K562 (cell line): Measurements from ENCODE around the gene MITF. TPM values are rescaled to one million over a fixed set of nuclear protein-coding genes. Genes with fewer than 3 reads are reported as not detected.

Experiments
- ATAC-seq: fragments of 200-7000 bp; cut with Tn5 transposase; 3 replicates; pipeline ENCODE4 v1.9.1; 2020; ENCODE audit warnings: moderate library complexity
- BruUV-seq: library from RNA; stranded (reverse); fragments of 400-500 nt; replicated peaks from 2 replicates; lab custom pipeline; 2021; lab: Mats Ljungman, UMichigan
- CTCF ChIA-PET: fragments of 300-600 bp; formaldehyde crosslinking; extraction: SDS; loops from one replicate; lab custom pipeline; 2021; ENCODE audit warnings: low intra/inter-chr PET ratio; lab: Yijun Ruan, JAX
- POLR2A ChIA-PET: fragments of 300-600, 350-650 bp; sonication (Branson Sonifier 250); formaldehyde crosslinking; extraction: SDS; loops from one replicate; lab custom pipeline; 2021; ENCODE audit warnings: antibody characterized with exemption, inconsistent platforms; lab: Yijun Ruan, JAX
- DNase-seq, 4 experiments: peaks; one replicate each; pipeline versions ENCODE4 v3.0.0 to v3.0.0-alpha.2; 2011 to 2018; ENCODE audit warnings: low spot score in 3 of 4, mixed read lengths in 3 of 4; ENCODE audit errors: extremely low read depth in 1 of 4
- FAIRE-seq: peaks from 2 replicates; lab custom pipeline; 2011; peaks lifted over from hg19 to GRCh38; lab: Jason Lieb, UNC
- H2AFZ ChIP-seq: 2 replicates; pipeline ENCODE4 v1.6.0; 2011; ENCODE audit warnings: low read depth, low read length, control low read depth, inconsistent platforms
- H3K27ac ChIP-seq: fragments of 200-600 bp; 3 replicates; pipeline ENCODE4 v1.8.0; 2011; ENCODE audit warnings: low read depth, mild to moderate bottlenecking, control low read depth, inconsistent platforms, low read length, moderate library complexity, mixed read lengths; ENCODE audit errors: extremely low read depth
- H3K27me3 ChIP-seq, 2 experiments: fragments of 300-600 bp in 1 of 2; 2 replicates in 1 of 2; 3 replicates in 1 of 2; pipeline versions ENCODE4 v1.6.0 to v1.8.0; 2011; ENCODE audit warnings: inconsistent platforms in 2 of 2, low read length in 2 of 2, mild to moderate bottlenecking in 1 of 2, mixed read lengths in 1 of 2, moderate library complexity in 1 of 2; ENCODE audit not compliant: control insufficient read depth in 2 of 2, insufficient read depth in 2 of 2
- H3K36me3 ChIP-seq: fragments of 300-600 bp; 3 replicates; pipeline ENCODE4 v1.8.0; 2011; ENCODE audit warnings: mild to moderate bottlenecking, low read length, inconsistent platforms; ENCODE audit not compliant: control insufficient read depth, insufficient read depth
- H3K4me1 ChIP-seq, 2 experiments: fragments of 200-600 bp in 1 of 2; replicated peaks in 1 of 2; 2 replicates in 1 of 2; 3 replicates in 1 of 2; pipeline versions ENCODE4 v1.5.1 to v1.8.0; 2011; ENCODE audit warnings: inconsistent platforms in 2 of 2, low read length in 2 of 2, mild to moderate bottlenecking in 1 of 2, mixed read lengths in 1 of 2, moderate library complexity in 1 of 2; ENCODE audit not compliant: control insufficient read depth in 2 of 2, insufficient read depth in 2 of 2
- H3K4me2 ChIP-seq: 2 replicates; pipeline ENCODE4 v1.6.1; 2011; ENCODE audit warnings: low read length, control low read depth, inconsistent platforms, mixed read lengths; ENCODE audit not compliant: insufficient read depth
- H3K4me3 ChIP-seq: fragments of 200-600 bp; sonication (generic), shearing (Covaris generic); 2 replicates; pipeline ENCODE4 v1.5.1; 2016; ENCODE audit warnings: control low read depth, inconsistent platforms
- H3K79me2 ChIP-seq: fragments of 200-600 bp; 3 replicates; pipeline ENCODE4 v1.8.0; 2011; ENCODE audit warnings: low read length, inconsistent platforms; ENCODE audit not compliant: control insufficient read depth, insufficient read depth
- H3K9ac ChIP-seq, 2 experiments: 2 replicates each; pipeline versions ENCODE4 v1.6.0 to v1.6.1; 2011; ENCODE audit warnings: low read depth in 2 of 2, low read length in 2 of 2, control low read depth in 1 of 2, inconsistent platforms in 1 of 2, mild to moderate bottlenecking in 1 of 2, mixed read lengths in 1 of 2; ENCODE audit not compliant: insufficient read depth in 1 of 2
- H3K9me1 ChIP-seq: one replicate; pipeline ENCODE4 v1.6.0; 2011; ENCODE audit warnings: inconsistent platforms, mild to moderate bottlenecking, low read length, moderate library complexity; ENCODE audit not compliant: control insufficient read depth, insufficient read depth
- H3K9me3 ChIP-seq: replicated peaks from 2 replicates; pipeline ENCODE4 v1.5.1; 2011; ENCODE audit warnings: low read depth, low read length, inconsistent platforms; ENCODE audit not compliant: control insufficient read depth, insufficient read depth
- H4K20me1 ChIP-seq: replicated peaks from 2 replicates; pipeline ENCODE4 v1.6.1; 2011; ENCODE audit warnings: low read length, inconsistent platforms, mixed read lengths; ENCODE audit not compliant: control insufficient read depth, insufficient read depth
- C11orf30 ChIP-seq: fragments of 450-650 bp; IDR thresholded peaks from 2 replicates; pipeline ENCODE4 v1.6.1; 2016; ENCODE audit warnings: low read depth, mild to moderate bottlenecking
- HDAC3 ChIP-seq: fragments of 450-650 bp; IDR thresholded peaks from 2 replicates; pipeline ENCODE4 v1.6.1; 2018; ENCODE audit warnings: borderline replicate concordance, mild to moderate bottlenecking, moderate library complexity; ENCODE audit not compliant: partially characterized antibody
- MYNN ChIP-seq, 2 experiments: sonication (generic); formaldehyde crosslinking in 1 of 2; IDR thresholded peaks; 2 replicates each; pipeline versions ENCODE4 v1.5.0 to v1.6.1; 2016 to 2020; ENCODE audit warnings: antibody characterized with exemption in 1 of 2, missing genetic modification reagents in 1 of 2
- POLR2AphosphoS2 ChIP-seq: IDR thresholded peaks from 2 replicates; pipeline ENCODE4 v1.6.1; 2012; ENCODE audit warnings: low read length, improper control_type of control experiment
- POLR2AphosphoS5 ChIP-seq: IDR thresholded peaks from 2 replicates; pipeline ENCODE4 v1.6.1; 2011; ENCODE audit warnings: mild to moderate bottlenecking, low read depth, low read length, moderate library complexity; ENCODE audit not compliant: control insufficient read depth, insufficient read depth
- STAT5A ChIP-seq: IDR thresholded peaks from 2 replicates; pipeline ENCODE4 v1.6.1; 2012; ENCODE audit warnings: low read length, inconsistent platforms, borderline replicate concordance
- ZNF23 ChIP-seq: fragments of 250-450 bp; sonication (Bioruptor Pico); IDR thresholded peaks from 2 replicates; pipeline ENCODE4 v1.4.0; 2020; ENCODE audit warnings: mild to moderate bottlenecking
- ZNF316 ChIP-seq: fragments of 450-650 bp; IDR thresholded peaks from 2 replicates; pipeline ENCODE4 v1.6.1; 2016
- WGBS: fragments of 100-300 bp; shearing (Covaris generic); methylation state at CpG from one replicate; pipeline ENCODE4 v1.1.6; 2016; ENCODE audit warnings: low coverage, mixed read lengths; ENCODE audit not compliant: insufficient coverage; ENCODE audit errors: missing lambda C conversion rate; 5-methylcytosine and 5-hydroxymethylcytosine counted together
- in situ Hi-C: fragments of 300-500 bp; cut with MboI; formaldehyde crosslinking; loops from 4 replicates; pipeline ENCODE4 v1.15.0; 2018; ENCODE audit warnings: inconsistent platforms, mixed read lengths
- intact Hi-C: fragments of 100-400 bp; cut with micrococcal nuclease; formaldehyde crosslinking; loops from 2 replicates; pipeline ENCODE4 v1.14.2; 2022
- polyA plus RNA-seq, 8 experiments: library from polyadenylated mRNA; depleted of rRNA in 4 of 8; stranded (reverse) in 5 of 8; unstranded in 3 of 8; fragments of >200 nt; fragmentation: Nextera tagmentation in 2 of 8; fragmentation: Illumina TruSeq in 1 of 8; extraction: Ambion mirVana in 2 of 8; extraction: Trizol in 1 of 8; gene quantifications; 2 replicates each; pipeline versions ENCODE4 v1.2.1 to v1.2.3, GENCODE V29; 2011 to 2014; ENCODE audit warnings: inconsistent platforms in 1 of 8, missing spikeins in 1 of 8
- total RNA-seq, 7 experiments: library from RNA; depleted of rRNA in 6 of 7; stranded (reverse); fragments of >200 nt in 6 of 7; fragmentation: Illumina TruSeq in 2 of 7; extraction: Trizol in 2 of 7; gene quantifications; 2 replicates each; pipeline versions ENCODE4 v1.2.1 to v1.2.3, GENCODE V29; 2011 to 2021; ENCODE audit warnings: low replicate concordance in 1 of 7
- TF ChIP-seq, protein P1 (sequence below), 3 experiments: fragments of 200-800 bp in 1 of 3; sonication (Bioruptor generic) in 1 of 3; sonication (generic) in 1 of 3; formaldehyde crosslinking in 1 of 3; IDR thresholded peaks; 2 replicates each; pipeline versions ENCODE4 v1.6.1 to v1.8.0; 2016 to 2022; ENCODE audit warnings: mild to moderate bottlenecking in 2 of 3, missing compliant biosample characterization in 2 of 3, missing genetic modification characterization in 2 of 3, missing genetic modification reagents in 1 of 3
- TF ChIP-seq, protein P2 (sequence below): fragments of 250-450 bp; sonication (Bioruptor Pico); IDR thresholded peaks from 2 replicates; pipeline ENCODE4 v1.5.0; 2021; ENCODE audit warnings: mild to moderate bottlenecking, borderline replicate concordance
- TF ChIP-seq, protein P3 (sequence below): fragments of 450-650 bp; IDR thresholded peaks from 2 replicates; pipeline ENCODE4 v1.6.1; 2016; ENCODE audit warnings: low read depth, mild to moderate bottlenecking, moderate library complexity
- TF ChIP-seq, protein P4 (sequence below): fragments of 450-650 bp; IDR thresholded peaks from 2 replicates; pipeline ENCODE4 v1.6.1; 2018; ENCODE audit not compliant: partially characterized antibody

The MITF gene
- total and polyA plus RNA-seq, 9 of the 15 experiments (the other 6 are each of a cell fraction or from before 2014, with no cell fraction given), result 5.6 to 14.9 (median 11.1) TPM

DNA sequence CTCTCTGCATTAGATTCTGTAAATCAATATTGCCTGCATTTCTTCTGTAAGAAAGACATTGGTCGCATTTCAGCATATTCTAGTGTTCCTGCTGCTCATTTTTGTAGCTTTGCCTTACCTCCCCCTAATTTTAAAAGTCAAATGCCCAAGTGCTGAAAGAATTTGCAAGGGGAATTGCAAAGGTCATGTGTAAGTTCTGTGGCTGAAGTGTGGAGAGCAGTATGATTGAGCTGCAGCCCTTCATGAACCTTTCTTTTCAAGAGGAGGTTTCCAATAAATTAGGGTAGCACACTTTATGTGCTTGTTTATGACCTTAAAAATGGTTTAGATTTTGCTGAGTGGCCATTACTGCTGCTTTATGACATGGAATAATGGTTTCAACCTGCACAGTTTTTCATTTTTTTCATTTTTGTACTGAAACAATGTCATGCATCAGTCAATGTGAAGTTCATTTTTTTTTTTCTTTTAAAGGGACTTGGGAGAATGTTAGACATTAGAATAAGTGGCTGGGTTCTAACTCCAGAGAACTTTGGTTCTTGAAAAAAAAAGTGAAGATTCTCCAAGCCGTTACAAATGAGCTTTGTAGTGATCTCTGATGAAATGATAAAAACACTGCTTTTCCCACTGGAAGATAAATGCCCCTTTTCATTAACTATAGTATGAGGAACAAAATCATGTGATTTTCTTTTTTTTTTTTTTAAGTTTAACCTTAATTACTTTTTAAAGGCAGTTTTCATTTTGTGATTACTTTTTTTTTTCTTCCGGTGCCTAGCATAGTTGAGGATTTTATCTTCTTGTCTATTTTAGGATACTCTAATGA, 99.6 kb downstream of the MITF start:
- whole genome bisulfite sequencing, result 33% methylated on average over 2 of the region's 3 CpGs
- 0 out of 2 replicates have a peak, but pooled peaks cover 3% of the 10 kb centered on the region for H4K20me1 ChIP-seq
- H3K4me3 ChIP-seq, result no peak overlapping the region
- ATAC-seq (no peak), FAIRE-seq (no peak), DNase-seq (no peak)
- intact Hi-C loops, result no loop called here
- H3K9ac ChIP-seq, result no peak overlapping the region
- no TSS peak for BruUV-seq
- ChIA-PET CTCF (no interaction called here), POLR2A (no interaction called here)
- no peak overlapping the region for H3K4me2 ChIP-seq
- H3K27ac ChIP-seq, result no peak overlapping the region
- H3K36me3 ChIP-seq, result no peaks in the 10 kb centered on the region
- no peak overlapping the region for H2AFZ ChIP-seq
- H3K9me3 ChIP-seq, result no peaks in the 10 kb centered on the region
- in situ Hi-C loops, result no loop called here
- no peaks in the 10 kb centered on the region for H3K27me3 ChIP-seq
- H3K9me1 ChIP-seq, result no peaks in the 10 kb centered on the region
- H3K79me2 ChIP-seq, result peaks cover 13% of the 10 kb centered on the region; the same call in 2 of the 3 replicates
- no peaks in the 10 kb centered on the region; a peak in 1 of 5 replicates for H3K4me1 ChIP-seq
- TF ChIP-seq HDAC3, result no peak
- TF ChIP-seq, protein P1, sequence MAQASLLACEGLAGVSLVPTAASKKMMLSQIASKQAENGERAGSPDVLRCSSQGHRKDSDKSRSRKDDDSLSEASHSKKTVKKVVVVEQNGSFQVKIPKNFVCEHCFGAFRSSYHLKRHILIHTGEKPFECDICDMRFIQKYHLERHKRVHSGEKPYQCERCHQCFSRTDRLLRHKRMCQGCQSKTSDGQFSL (CRISPR knock-in tag; IDR thresholded peaks at IDR 0.05), result no peak
- TF ChIP-seq, protein P1 (tag; IDR thresholded peaks at IDR 0.05), result no peak
- TF ChIP-seq, protein P2, sequence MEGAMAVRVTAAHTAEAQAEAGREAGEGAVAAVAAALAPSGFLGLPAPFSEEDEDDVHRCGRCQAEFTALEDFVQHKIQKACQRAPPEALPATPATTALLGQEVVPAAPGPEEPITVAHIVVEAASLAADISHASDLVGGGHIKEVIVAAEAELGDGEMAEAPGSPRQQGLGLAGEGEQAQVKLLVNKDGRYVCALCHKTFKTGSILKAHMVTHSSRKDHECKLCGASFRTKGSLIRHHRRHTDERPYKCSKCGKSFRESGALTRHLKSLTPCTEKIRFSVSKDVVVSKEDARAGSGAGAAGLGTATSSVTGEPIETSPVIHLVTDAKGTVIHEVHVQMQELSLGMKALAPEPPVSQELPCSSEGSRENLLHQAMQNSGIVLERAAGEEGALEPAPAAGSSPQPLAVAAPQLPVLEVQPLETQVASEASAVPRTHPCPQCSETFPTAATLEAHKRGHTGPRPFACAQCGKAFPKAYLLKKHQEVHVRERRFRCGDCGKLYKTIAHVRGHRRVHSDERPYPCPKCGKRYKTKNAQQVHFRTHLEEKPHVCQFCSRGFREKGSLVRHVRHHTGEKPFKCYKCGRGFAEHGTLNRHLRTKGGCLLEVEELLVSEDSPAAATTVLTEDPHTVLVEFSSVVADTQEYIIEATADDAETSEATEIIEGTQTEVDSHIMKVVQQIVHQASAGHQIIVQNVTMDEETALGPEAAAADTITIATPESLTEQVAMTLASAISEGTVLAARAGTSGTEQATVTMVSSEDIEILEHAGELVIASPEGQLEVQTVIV (CRISPR knock-in tag), result no peak
- TF ChIP-seq STAT5A, result no peak
- no peak for TF ChIP-seq ZNF23 (CRISPR knock-in tag)
- TF ChIP-seq, protein P3, sequence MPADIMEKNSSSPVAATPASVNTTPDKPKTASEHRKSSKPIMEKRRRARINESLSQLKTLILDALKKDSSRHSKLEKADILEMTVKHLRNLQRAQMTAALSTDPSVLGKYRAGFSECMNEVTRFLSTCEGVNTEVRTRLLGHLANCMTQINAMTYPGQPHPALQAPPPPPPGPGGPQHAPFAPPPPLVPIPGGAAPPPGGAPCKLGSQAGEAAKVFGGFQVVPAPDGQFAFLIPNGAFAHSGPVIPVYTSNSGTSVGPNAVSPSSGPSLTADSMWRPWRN, result no peak
- TF ChIP-seq, protein P4, sequence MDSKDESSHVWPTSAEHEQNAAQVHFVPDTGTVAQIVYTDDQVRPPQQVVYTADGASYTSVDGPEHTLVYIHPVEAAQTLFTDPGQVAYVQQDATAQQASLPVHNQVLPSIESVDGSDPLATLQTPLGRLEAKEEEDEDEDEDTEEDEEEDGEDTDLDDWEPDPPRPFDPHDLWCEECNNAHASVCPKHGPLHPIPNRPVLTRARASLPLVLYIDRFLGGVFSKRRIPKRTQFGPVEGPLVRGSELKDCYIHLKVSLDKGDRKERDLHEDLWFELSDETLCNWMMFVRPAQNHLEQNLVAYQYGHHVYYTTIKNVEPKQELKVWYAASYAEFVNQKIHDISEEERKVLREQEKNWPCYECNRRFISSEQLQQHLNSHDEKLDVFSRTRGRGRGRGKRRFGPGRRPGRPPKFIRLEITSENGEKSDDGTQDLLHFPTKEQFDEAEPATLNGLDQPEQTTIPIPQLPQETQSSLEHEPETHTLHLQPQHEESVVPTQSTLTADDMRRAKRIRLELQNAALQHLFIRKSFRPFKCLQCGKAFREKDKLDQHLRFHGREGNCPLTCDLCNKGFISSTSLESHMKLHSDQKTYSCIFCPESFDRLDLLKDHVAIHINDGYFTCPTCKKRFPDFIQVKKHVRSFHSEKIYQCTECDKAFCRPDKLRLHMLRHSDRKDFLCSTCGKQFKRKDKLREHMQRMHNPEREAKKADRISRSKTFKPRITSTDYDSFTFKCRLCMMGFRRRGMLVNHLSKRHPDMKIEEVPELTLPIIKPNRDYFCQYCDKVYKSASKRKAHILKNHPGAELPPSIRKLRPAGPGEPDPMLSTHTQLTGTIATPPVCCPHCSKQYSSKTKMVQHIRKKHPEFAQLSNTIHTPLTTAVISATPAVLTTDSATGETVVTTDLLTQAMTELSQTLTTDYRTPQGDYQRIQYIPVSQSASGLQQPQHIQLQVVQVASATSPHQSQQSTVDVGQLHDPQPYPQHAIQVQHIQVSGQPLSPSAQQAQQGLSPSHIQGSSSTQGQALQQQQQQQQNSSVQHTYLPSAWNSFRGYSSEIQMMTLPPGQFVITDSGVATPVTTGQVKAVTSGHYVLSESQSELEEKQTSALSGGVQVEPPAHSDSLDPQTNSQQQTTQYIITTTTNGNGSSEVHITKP, result peak; percentile 39
- TF ChIP-seq ZNF316, result peak; percentile 28; the same call in 1 of the 2 replicates
- TF ChIP-seq C11orf30, result peak; percentile 36; the same call in 1 of the 2 replicates
- TF ChIP-seq POLR2AphosphoS5, result no peak
- TF ChIP-seq POLR2AphosphoS2, result no peak
- TF ChIP-seq MYNN (IDR thresholded peaks at IDR 0.05), result no peak
- no peak for TF ChIP-seq MYNN (CRISPR knock-in tag; IDR thresholded peaks at IDR 0.05)
